Sigmoid colon (tissue), 7 donors: ENCODE data around the gene DOLPP1. TPM values are rescaled to one million over a fixed set of nuclear protein-coding genes. Genes with fewer than 3 reads are reported as not detected.

Source experiments
- DNase-seq: peaks from one replicate; pipeline ENCODE4 v3.0.0-alpha.2; 2019
- H3K27ac ChIP-seq, 4 donors: fragments of 200-600 bp; sonication (generic); one replicate each; pipeline ENCODE4 v1.5.1; 2016 to 2019; ENCODE audit warnings: mild to moderate bottlenecking in 1 of 4
- H3K27me3 ChIP-seq, 3 donors: fragments of 200-600 bp; sonication (generic); one replicate each; pipeline ENCODE4 v1.5.1; 2019; ENCODE audit warnings: mild to moderate bottlenecking in 1 of 3
- H3K36me3 ChIP-seq, 4 donors: fragments of 200-600 bp; sonication (generic); one replicate each; pipeline ENCODE4 v1.5.1; 2016 to 2019
- H3K4me1 ChIP-seq, 4 donors: fragments of 200-600 bp; sonication (generic); one replicate each; pipeline ENCODE4 v1.5.1; 2017 to 2019
- H3K4me3 ChIP-seq, 4 donors: fragments of 200-600 bp; sonication (generic); one replicate each; pipeline ENCODE4 v1.5.1; 2017 to 2019; ENCODE audit warnings: mild to moderate bottlenecking in 2 of 4, moderate library complexity in 1 of 4
- H3K9me3 ChIP-seq, 4 donors: fragments of 200-600 bp in 3 of 4; sonication (generic) in 3 of 4; one replicate each; pipeline versions ENCODE4 v1.5.1 to v1.6.1; 2013 to 2019
- EP300 ChIP-seq, 4 donors: sonication (generic); formaldehyde crosslinking; IDR thresholded peaks; one replicate each; pipeline ENCODE4 v1.6.1; 2017; ENCODE audit warnings: antibody characterized with exemption in 4 of 4
- POLR2A ChIP-seq, 2 donors: fragments of 450-650 bp; IDR thresholded peaks; one replicate each; pipeline ENCODE4 v1.6.1; 2016; ENCODE audit warnings: antibody characterized with exemption in 2 of 2, mild to moderate bottlenecking in 2 of 2, moderate library complexity in 2 of 2
- POLR2AphosphoS5 ChIP-seq, 4 donors: sonication (generic); formaldehyde crosslinking; IDR thresholded peaks; one replicate each; pipeline ENCODE4 v1.6.1; 2017; ENCODE audit warnings: antibody characterized with exemption in 4 of 4
- WGBS, 2 donors: extraction: QIAGEN DNeasy Blood & Tissue Kit; methylation state at CpG; one replicate each; pipeline ENCODE4 v1.1.7; 2013; 5-methylcytosine and 5-hydroxymethylcytosine counted together
- intact Hi-C: fragments of 100-400 bp; cut with DNase I; formaldehyde crosslinking; loops from one replicate; pipeline ENCODE4 v1.15.1; 2023
- polyA plus RNA-seq, 3 donors: library from polyadenylated mRNA; stranded (reverse); fragments of 200-250 nt; gene quantifications; one replicate each; pipeline ENCODE4 v1.2.3, GENCODE V29; 2013
- total RNA-seq, 4 donors: library from RNA; depleted of rRNA; stranded (reverse); fragments of >200 nt; gene quantifications; one replicate each; pipeline ENCODE4 v1.1.0, GENCODE V29; 2016
- TF ChIP-seq, protein P1 (sequence below), 4 experiments: fragments of 450-650 bp in 3 of 4; fragments of 200-600 bp in 1 of 4; IDR thresholded peaks; one replicate each; pipeline ENCODE4 v1.5.1; 2016 to 2019; ENCODE audit warnings: antibody characterized with exemption in 4 of 4, mild to moderate bottlenecking in 3 of 4, moderate library complexity in 2 of 4
- donor health status: healthy with polysubstance abuse.
- donor health status: Bipolar disorder and iron deficiency.
- donor health status: healthy.

Gene DOLPP1
- total and polyA plus RNA-seq, 7 donors, result 2.3 to 39.4 (median 4.3) TPM

DNA sequence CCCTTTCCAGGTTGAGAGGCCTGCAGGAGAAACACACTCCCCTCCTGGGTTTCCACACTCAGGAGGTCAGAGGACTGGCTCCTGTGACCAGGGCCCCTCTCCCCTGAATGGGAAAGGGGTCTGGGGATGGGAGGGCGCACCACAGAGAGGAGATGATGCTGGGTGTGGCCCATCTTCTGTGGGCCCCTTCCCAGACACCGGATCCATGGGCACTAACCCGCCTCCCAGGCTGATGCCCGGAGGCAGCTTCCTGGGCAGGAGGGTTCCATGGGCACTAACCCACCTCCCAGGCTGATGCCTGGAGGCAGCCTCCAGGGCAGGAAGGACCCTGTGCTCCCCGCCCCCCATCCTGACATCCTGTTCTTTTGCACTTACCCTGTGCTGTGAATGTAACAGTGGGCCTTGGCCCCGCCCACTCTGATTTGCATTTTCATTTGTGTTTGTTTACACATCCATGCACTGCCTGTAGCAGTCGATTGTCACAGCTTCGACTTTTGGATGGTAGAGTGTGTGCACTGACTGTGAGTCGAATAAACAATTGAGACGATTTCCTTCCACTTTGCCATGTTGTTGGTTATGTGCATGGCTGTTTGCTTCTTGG is 9.3 kb upstream of the DOLPP1 start:
- Histone ChIP-seq H3K4me3 (no peak overlapping the region), H3K9me3 (no peaks in the 10 kb centered on the region), H3K27me3 (no peaks in the 10 kb centered on the region), H3K27ac (no peak overlapping the region), H3K4me1 (no peaks in the 10 kb centered on the region), H3K36me3 (peaks cover 9 to 45% (median 17%) of the 10 kb centered on the region in 4 donors)
- intact Hi-C loops, result no loop called here
- TF ChIP-seq POLR2AphosphoS5 (IDR thresholded peaks at IDR 0.05) (no peak), EP300 (IDR thresholded peaks at IDR 0.05) (no peak), POLR2A (IDR thresholded peaks at IDR 0.05) (no peak)
- TF ChIP-seq, protein P1, sequence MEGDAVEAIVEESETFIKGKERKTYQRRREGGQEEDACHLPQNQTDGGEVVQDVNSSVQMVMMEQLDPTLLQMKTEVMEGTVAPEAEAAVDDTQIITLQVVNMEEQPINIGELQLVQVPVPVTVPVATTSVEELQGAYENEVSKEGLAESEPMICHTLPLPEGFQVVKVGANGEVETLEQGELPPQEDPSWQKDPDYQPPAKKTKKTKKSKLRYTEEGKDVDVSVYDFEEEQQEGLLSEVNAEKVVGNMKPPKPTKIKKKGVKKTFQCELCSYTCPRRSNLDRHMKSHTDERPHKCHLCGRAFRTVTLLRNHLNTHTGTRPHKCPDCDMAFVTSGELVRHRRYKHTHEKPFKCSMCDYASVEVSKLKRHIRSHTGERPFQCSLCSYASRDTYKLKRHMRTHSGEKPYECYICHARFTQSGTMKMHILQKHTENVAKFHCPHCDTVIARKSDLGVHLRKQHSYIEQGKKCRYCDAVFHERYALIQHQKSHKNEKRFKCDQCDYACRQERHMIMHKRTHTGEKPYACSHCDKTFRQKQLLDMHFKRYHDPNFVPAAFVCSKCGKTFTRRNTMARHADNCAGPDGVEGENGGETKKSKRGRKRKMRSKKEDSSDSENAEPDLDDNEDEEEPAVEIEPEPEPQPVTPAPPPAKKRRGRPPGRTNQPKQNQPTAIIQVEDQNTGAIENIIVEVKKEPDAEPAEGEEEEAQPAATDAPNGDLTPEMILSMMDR (IDR thresholded peaks at IDR 0.05), result no peak
- WGBS, 2 donors, result 68 to 71% methylated on average over 10 of the region's 10 CpGs
- no peak for DNase-seq

- no peak for DNase-seq
- intact Hi-C loops, result no loop called here
- H3K4me1 ChIP-seq, result no peaks in the 10 kb centered on the region
- H3K36me3 ChIP-seq, result peaks cover 9 to 43% (median 17%) of the 10 kb centered on the region in 4 donors
- H3K27ac ChIP-seq, result no peak overlapping the region
- 68 to 77% methylated on average over 9 of the region's 9 CpGs for WGBS, 2 donors
- TF ChIP-seq POLR2A (IDR thresholded peaks at IDR 0.05) (no peak), EP300 (IDR thresholded peaks at IDR 0.05) (no peak), POLR2AphosphoS5 (IDR thresholded peaks at IDR 0.05) (no peak)
- TF ChIP-seq, protein P1 (IDR thresholded peaks at IDR 0.05), result no peak
- no peaks in the 10 kb centered on the region for H3K9me3 ChIP-seq
- H3K4me3 ChIP-seq, result no peak overlapping the region
- H3K27me3 ChIP-seq, result no peaks in the 10 kb centered on the region
These were observed 8.7 kb upstream of the DOLPP1 start for GRCh38 chr9:129072171-129072570.

DNA sequence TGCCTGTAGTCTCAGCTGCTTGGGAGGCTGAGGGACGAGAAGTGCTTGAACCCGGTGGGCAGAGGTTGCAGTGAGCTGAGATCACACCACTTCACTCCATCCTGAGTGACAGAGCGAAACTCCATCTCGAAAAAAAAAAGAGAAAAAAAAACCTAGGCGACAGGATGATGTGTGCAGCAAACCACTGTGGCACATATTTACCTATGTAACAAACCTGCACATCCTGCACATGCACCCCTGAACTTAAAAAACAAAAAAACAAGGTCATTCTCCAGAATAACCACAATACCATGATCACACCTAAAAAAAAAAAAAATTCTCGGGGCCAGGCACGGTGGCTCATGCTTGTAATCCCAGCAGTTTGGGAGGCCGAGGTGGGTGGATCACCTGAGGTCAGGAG is 7.5 kb upstream of the DOLPP1 start:
- Histone ChIP-seq H3K27ac (no peak overlapping the region), H3K27me3 (no peaks in the 10 kb centered on the region), H3K36me3 (peaks cover 0 to 31% (median 7%) of the 10 kb centered on the region in 4 donors), H3K4me3 (no peak overlapping the region), H3K4me1 (no peaks in the 10 kb centered on the region), H3K9me3 (no peaks in the 10 kb centered on the region)
- 86% methylated on average over 8 of the region's 8 CpGs for WGBS, 2 donors
- no peak for DNase-seq
- TF ChIP-seq EP300 (IDR thresholded peaks at IDR 0.05) (no peak), POLR2A (IDR thresholded peaks at IDR 0.05) (no peak), POLR2AphosphoS5 (IDR thresholded peaks at IDR 0.05) (no peak)
- TF ChIP-seq, protein P1 (IDR thresholded peaks at IDR 0.05), result no peak
- intact Hi-C loops, result no loop called here

- no peaks in the 10 kb centered on the region for H3K9me3 ChIP-seq
- no peak overlapping the region for H3K4me3 ChIP-seq
- no peak for TF ChIP-seq EP300 (IDR thresholded peaks at IDR 0.05)
- TF ChIP-seq POLR2A (IDR thresholded peaks at IDR 0.05), result no peak
- TF ChIP-seq POLR2AphosphoS5 (IDR thresholded peaks at IDR 0.05), result no peak
- TF ChIP-seq, protein P1 (IDR thresholded peaks at IDR 0.05), result no peak
- no peak for DNase-seq
- intact Hi-C loops, result no loop called here
- H3K4me1 ChIP-seq, result no peaks in the 10 kb centered on the region
- no peaks in the 10 kb centered on the region for H3K27me3 ChIP-seq
- peaks cover 0 to 24% (median 2%) of the 10 kb centered on the region in 4 donors for H3K36me3 ChIP-seq
- 91 to 92% methylated on average over 3 of the region's 3 CpGs for WGBS, 2 donors
- H3K27ac ChIP-seq, result no peak overlapping the region
These were observed 6.8 kb upstream of the DOLPP1 start for GRCh38 chr9:129074106-129074505.
